Measurements from ENCODE around the gene SMAD9. TPM values are rescaled to one million over a fixed set of nuclear protein-coding genes. Genes with fewer than 3 reads are reported as not detected.

Gene SMAD9
- total and polyA plus RNA-seq, 2 of the 13 experiments (the other 11 are each of a cell fraction or from before 2014, with no cell fraction given) = 4.2 to 7.7 TPM

DNA sequence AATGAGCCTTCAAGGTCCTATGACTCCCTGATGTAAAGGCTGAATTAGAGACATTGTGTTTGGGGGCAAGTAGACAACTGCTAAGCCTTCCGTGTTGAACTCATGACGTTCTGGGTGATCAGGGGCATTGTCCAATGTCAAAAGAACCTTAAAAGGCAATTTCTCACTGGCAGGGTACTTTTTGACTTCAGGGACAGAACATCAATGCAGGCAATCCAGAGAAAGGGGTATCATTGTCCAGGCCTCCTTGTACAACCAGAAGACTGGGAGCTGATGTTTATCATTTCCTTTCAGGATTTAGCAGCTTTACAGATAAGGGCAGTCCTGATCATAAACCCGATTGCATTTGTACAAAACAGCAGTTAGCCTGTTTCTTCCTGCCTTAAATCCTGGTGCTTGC is 25.0 kb upstream of the SMAD9 start:
- POLR2A ChIA-PET = no interaction called here
- TF ChIP-seq ZFP62 (CRISPR knock-in tag; IDR thresholded peaks at IDR 0.05) (no peak), ZNF10 (CRISPR knock-in tag; IDR thresholded peaks at IDR 0.05; ENCODE audit: borderline replicate concordance, low read depth) (no peak), TAF1 (CRISPR knock-in tag; IDR thresholded peaks at IDR 0.05) (no peak), RBAK (CRISPR knock-in tag; IDR thresholded peaks at IDR 0.05) (no peak), MEF2D (CRISPR knock-in tag; IDR thresholded peaks at IDR 0.05) (no peak), SMAD1 (CRISPR knock-in tag; IDR thresholded peaks at IDR 0.05; ENCODE audit: borderline replicate concordance, low read depth) (no peak), ZNF766 (CRISPR knock-in tag; IDR thresholded peaks at IDR 0.05; ENCODE audit: borderline replicate concordance) (no peak), ZSCAN25 (CRISPR knock-in tag; IDR thresholded peaks at IDR 0.05) (no peak)
- TF ChIP-seq, protein P1, sequence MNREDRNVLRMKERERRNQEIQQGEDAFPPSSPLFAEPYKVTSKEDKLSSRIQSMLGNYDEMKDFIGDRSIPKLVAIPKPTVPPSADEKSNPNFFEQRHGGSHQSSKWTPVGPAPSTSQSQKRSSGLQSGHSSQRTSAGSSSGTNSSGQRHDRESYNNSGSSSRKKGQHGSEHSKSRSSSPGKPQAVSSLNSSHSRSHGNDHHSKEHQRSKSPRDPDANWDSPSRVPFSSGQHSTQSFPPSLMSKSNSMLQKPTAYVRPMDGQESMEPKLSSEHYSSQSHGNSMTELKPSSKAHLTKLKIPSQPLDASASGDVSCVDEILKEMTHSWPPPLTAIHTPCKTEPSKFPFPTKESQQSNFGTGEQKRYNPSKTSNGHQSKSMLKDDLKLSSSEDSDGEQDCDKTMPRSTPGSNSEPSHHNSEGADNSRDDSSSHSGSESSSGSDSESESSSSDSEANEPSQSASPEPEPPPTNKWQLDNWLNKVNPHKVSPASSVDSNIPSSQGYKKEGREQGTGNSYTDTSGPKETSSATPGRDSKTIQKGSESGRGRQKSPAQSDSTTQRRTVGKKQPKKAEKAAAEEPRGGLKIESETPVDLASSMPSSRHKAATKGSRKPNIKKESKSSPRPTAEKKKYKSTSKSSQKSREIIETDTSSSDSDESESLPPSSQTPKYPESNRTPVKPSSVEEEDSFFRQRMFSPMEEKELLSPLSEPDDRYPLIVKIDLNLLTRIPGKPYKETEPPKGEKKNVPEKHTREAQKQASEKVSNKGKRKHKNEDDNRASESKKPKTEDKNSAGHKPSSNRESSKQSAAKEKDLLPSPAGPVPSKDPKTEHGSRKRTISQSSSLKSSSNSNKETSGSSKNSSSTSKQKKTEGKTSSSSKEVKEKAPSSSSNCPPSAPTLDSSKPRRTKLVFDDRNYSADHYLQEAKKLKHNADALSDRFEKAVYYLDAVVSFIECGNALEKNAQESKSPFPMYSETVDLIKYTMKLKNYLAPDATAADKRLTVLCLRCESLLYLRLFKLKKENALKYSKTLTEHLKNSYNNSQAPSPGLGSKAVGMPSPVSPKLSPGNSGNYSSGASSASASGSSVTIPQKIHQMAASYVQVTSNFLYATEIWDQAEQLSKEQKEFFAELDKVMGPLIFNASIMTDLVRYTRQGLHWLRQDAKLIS (CRISPR knock-in tag; IDR thresholded peaks at IDR 0.05) = no peak
- TF ChIP-seq, protein P2, sequence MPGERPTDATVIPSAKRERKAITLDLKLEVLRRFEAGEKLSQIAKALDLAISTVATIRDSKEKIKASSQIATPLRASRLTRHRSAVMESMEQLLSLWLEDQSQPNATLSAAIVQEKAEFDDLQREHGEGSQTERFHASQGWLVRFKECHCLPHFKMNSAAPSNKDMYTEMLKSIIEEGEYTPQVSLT (CRISPR knock-in tag; IDR thresholded peaks at IDR 0.05; ENCODE audit: borderline replicate concordance, low read depth) = no peak
- TF ChIP-seq, protein P3, sequence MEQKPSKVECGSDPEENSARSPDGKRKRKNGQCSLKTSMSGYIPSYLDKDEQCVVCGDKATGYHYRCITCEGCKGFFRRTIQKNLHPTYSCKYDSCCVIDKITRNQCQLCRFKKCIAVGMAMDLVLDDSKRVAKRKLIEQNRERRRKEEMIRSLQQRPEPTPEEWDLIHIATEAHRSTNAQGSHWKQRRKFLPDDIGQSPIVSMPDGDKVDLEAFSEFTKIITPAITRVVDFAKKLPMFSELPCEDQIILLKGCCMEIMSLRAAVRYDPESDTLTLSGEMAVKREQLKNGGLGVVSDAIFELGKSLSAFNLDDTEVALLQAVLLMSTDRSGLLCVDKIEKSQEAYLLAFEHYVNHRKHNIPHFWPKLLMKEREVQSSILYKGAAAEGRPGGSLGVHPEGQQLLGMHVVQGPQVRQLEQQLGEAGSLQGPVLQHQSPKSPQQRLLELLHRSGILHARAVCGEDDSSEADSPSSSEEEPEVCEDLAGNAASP (CRISPR knock-in tag; IDR thresholded peaks at IDR 0.05; ENCODE audit: borderline replicate concordance) = no peak
- TF ChIP-seq, protein P4, sequence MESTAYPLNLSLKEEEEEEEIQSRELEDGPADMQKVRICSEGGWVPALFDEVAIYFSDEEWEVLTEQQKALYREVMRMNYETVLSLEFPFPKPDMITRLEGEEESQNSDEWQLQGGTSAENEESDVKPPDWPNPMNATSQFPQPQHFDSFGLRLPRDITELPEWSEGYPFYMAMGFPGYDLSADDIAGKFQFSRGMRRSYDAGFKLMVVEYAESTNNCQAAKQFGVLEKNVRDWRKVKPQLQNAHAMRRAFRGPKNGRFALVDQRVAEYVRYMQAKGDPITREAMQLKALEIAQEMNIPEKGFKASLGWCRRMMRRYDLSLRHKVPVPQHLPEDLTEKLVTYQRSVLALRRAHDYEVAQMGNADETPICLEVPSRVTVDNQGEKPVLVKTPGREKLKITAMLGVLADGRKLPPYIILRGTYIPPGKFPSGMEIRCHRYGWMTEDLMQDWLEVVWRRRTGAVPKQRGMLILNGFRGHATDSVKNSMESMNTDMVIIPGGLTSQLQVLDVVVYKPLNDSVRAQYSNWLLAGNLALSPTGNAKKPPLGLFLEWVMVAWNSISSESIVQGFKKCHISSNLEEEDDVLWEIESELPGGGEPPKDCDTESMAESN (CRISPR knock-in tag; conservative IDR thresholded peaks at IDR 0.05) = no peak

More for the DNA sequence above, 25.0 kb upstream of the SMAD9 start:
- H3K4me2 ChIP-seq (ENCODE audit: low read depth, low read length) = no peak overlapping the region
- no TSS peak for BruUV-seq (replicated peaks)
- CTCF ChIA-PET (ENCODE audit: low intra/inter-chr PET ratio, low total read pairs) = no interaction called here
- DNase-seq (ENCODE audit: low spot score) = no peak
- FAIRE-seq = no peak
- no peaks in the 10 kb centered on the region for H3K9me3 ChIP-seq (ENCODE audit: low read length)
- 71% methylated on average over 3 of the region's 3 CpGs for WGBS (ENCODE audit: low lambda C conversion rate)
- no peak; the same call in 1 of the 3 replicates for ATAC-seq
- H3K27me3 ChIP-seq (ENCODE audit: control insufficient read depth in 1 of 2, insufficient read depth in 2 of 2, low read length in 2 of 2) = no peaks in the 10 kb centered on the region
- H4K20me1 ChIP-seq (ENCODE audit: insufficient read depth, low read length) = no peaks in the 10 kb centered on the region
- no peaks in the 10 kb centered on the region for H3K4me1 ChIP-seq (ENCODE audit: insufficient read depth, low read length)
- H2AFZ ChIP-seq (ENCODE audit: low read length) = no peak overlapping the region
- no peak overlapping the region for H3K4me3 ChIP-seq (replicated peaks in 1 of 3; ENCODE audit: insufficient read depth in 1 of 3, low read depth in 2 of 3, low read length in 3 of 3)
- H3K9ac ChIP-seq (ENCODE audit: insufficient read depth, low read depth, low read length) = no peak overlapping the region
- H3K27ac ChIP-seq (ENCODE audit: extremely low read length, insufficient read depth, low read length) = no peak overlapping the region
- intact Hi-C loops (cut with micrococcal nuclease; ENCODE audit: unreplicated experiment) (no loop called here), in situ Hi-C loops (cut with HindIII; ENCODE audit: extremely low pct_ligation_motif_present, low pct_unique_long_range_greater_than_20kb) (no loop called here)
- H3K36me3 ChIP-seq (replicated peaks in 1 of 2; ENCODE audit: control insufficient read depth in 1 of 2, insufficient read depth in 2 of 2, low read length in 2 of 2) = peaks cover 0 to 3% of the 10 kb centered on the region in 2 experiments; a peak in 2 of 5 replicates
- H3K79me2 ChIP-seq (ENCODE audit: insufficient read depth, low read length) = no peaks in the 10 kb centered on the region

Measured in HepG2 (cell line).